Inferior parietal cortex (tissue), 1 donor: ENCODE results near the gene TNIK.
"Not testable (repeated sequence)": the region's sequence is repeated elsewhere in the genome, so short reads cannot be mapped to it uniquely, and the experiment has no call there.

Experiments
- DNase-seq: peaks from one replicate; pipeline ENCODE4 v3.0.0-alpha.2; 2016; ENCODE audit errors: extremely low spot score

The TNIK gene

DNA sequence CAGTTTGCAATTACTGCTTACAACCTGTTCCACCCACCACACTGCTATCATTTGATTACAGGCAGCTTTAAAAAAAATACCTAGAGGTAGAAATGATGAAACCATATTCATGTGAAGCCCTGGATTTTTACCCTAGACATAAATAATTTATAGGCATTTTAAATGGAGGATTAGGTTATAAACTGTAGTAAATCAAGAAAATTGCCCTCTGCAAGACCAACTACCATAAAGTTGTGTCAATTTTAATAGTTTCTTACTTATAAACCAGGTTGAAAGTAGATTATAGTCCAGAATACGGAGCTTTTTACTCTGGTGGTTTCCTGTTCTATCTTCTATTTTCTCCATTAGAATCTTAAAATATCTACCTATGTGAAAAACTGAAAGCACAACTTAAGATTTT lies 13.9 kb downstream of the TNIK start:
- DNase-seq: no peak

DNA sequence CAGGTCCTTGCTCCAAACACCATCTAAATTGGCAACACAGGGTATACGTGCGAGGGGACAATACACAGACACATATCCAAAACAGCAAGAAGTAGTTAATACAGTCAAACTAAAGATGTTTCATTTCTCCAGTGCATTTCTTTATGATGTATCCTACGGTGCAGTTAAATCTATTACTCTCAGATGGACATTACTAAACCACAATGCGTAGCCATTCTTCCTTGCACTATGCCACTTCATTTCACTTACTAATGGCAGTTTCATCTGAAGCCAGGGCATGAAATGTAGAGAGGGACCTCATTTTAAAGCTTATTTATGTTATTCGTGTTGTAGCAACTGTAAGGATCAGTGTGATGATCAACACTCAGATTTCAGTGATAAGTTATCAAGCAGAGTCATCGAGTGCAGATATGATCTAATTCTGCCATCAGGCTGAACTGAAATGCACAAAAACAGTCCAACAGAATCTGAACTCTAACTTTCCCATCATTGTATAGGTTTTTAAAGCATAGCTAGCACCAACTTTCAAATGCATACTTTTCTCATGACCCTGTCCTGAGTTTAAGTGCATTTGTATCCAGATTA lies 14.5 kb downstream of the TNIK start:
- no peak for DNase-seq

DNA sequence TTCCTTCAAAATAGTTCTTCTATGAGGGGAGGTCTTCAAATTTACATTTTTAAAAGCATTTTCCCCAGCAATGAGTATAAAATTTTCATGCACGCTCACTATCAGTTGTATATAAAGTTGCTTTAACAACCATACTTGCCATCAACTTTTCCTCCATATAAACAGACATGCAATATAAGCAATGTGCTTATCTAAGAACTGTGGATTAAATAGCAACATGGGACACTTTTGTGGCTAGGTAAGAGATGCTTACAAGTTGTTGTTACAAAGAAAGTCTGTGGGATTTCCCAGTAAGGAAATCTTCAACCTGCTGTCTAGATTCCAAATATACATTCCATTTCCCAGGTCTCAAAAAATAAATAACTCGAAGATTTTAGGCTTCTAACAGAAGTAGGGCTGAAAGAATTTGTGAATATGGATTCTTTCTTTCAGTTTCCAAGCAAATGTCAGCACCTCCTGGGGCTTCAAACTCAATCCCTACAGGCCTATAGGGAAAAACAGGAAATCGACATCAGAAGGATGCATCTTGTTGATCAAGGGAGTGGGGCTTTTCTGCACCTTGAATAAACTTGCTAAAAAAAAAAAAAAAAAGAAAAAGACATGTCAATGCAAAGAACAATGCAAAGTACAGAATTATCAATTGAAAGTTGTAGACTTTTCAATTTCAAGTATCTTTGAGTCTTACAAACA lies 16.1 kb downstream of the TNIK start:
- DNase-seq: no peak

DNA sequence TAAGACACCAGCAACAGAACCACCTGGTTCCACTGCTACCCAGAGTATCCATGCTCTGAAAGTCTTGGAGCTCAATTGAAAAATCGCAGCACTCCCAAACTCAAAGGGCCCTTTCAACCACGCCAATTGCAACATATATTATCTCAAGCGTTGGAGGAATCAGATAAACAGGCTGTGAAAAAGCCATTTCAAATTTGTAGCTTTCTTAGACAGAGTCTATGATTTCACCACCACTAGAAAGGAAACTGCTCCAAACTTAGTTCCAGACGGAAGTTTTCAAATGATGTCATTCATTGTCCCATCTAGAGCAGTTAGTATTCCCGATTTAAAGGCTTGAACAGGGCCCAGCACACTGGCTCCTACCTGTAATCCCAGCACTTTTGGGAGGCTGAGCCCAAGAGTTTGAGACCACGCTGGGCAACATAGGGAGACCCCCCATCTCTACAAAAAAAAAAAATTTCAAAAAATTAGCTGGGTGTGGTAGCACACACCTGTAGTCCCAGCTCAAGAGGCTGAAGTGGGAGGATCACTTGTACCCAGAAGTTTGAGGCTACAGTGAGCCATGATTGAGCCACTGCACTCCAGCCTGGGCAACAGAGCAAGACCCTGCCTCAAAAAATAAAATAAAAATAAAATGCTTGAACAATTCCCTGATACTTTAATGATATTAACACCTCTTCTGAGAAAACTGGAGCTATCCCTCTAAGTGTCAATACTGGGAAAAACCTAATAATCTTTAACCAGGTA lies 16.8 kb downstream of the TNIK start:
- DNase-seq: no peak

DNA sequence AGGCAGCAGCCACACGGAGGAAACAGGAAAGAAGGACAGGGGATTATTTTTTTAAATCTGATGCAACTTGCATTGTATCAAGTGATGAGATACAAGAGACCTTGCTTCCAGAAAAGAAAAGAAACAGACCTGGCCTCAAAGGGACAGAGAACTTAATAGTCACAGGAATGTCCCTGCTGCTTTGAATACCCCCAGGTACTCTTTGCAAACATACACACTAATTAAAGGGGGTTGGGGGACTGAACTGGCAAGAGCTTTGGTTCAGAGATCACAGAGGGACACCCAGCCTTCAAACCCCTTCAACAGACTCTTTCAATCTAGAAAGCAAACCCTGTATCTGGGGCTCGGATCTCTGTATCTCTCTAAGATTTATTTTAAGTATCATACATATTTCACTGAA lies 18.0 kb downstream of the TNIK start:
- DNase-seq: no peak

DNA sequence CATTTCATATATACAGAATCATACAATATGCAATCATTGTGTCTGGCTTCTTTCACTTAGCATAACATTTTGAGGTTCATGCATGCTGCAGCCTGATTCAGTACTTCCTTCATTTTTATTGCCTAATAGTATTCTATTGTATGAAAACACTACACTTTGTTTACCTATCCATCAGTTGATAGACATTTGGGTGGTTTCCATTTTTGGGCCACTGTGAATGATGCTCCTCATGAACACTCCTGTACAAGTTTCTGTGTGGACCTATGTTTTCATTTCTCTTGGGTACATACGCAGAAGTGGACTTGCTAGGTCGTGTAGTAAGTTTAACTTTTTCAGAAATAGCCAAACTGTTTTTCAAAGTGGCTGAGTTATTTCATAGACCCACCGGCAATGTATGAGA lies 18.8 kb downstream of the TNIK start:
- DNase-seq: no peak

DNA sequence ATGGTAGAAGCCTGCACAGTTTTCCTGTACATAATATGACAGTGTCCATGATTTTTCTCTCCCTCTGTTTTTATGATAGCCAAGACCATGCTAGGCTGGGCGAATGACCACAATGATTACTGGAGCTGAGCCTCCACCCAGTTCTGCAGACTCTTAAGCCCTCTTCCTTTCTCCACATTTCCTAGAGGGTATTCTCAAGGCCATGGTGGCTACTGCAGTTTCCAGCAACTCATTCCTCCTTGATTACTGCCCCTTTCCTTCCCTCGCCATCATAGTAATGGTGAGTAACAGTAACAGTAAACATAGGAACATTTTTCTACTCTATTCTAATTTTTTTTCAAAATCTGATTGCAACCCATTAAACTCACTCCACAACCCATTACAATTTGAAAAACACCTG lies 20.2 kb downstream of the TNIK start:
- DNase-seq: no peak

DNA sequence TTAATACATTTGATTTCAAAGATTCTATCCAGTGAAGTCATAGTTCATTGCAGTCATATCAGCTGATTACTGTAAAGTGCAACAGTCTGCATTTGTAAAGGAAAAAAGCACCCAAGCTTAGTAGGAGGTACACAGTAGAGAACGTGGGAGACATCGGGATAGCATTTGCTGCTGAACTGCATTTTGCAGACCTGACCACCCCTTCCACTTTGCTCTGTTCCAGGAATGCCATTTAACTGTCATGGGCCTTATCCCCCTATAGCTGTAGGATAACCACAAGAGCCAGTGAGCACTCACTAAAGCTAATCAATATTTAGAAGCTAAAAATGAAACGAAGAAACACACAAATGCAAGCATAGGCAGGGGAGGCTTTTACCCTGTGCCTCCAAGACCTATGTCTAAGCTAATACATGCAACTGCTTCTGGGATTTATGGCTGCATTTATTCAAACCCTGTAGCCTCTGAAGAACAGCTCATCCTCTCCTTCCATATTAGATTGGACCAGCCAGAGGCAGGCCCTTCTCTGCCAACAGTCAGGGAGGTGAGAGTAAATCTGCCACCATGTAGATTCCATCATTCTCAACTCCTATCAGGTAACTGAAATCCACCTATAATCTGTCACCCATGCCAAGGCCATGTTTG lies 23.0 kb downstream of the TNIK start:
- DNase-seq: no peak

DNA sequence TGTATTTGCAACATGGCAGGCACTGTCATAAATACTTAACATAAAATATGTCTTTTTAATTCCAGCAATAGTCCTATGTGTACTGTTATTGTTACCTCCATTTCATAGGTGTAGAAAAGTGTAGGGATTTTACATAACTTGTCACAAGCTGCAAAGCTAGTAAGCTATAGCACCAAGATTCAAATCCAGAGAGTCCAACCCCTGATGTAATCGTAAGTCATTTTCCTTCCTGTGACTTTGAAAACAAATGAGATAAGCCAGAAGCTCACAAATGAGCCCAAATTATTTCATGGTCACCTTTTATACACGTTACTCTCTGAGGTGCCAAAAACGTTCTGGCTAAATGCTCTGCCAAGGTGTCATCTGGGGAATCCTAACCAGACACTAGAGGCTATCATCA lies 23.8 kb downstream of the TNIK start:
- DNase-seq: no peak

DNA sequence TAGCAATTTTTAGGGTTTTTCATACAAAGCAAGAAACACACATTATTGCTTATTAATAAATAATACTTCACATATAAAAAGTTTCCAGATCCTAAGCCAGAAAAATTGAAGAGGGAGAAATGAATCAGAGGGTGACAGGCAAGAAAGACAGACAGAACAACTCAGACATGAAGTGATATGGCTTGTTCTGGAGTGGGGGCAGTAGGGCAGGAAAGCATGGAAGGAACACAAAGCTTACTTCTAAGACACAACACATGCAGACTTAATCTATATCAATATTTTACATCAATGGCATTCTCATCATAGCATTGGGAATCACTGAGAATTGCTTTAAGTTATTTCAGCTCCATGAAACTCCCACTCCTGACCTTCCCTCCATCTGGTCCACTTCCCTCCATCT lies 24.4 kb downstream of the TNIK start:
- DNase-seq: no peak

DNA sequence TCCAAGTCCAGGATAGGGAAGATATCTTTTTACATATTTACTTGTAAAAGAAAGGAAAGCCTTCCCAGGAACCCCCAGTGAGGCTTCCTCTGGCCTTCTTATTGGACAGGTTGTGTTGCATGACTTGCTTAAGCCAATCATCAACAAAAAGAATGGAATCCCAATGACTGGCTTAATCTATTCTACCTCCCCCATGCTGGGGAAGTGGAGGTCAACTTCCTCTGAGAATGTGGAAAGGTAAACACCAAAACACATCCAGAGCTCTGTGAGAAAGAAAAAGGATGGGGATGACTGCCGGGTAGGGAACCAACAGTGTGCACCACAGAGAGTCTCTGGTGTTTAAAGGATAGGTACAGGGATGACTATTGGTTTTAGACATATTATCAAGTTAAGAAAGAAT lies 25.1 kb downstream of the TNIK start:
- DNase-seq: no peak

DNA sequence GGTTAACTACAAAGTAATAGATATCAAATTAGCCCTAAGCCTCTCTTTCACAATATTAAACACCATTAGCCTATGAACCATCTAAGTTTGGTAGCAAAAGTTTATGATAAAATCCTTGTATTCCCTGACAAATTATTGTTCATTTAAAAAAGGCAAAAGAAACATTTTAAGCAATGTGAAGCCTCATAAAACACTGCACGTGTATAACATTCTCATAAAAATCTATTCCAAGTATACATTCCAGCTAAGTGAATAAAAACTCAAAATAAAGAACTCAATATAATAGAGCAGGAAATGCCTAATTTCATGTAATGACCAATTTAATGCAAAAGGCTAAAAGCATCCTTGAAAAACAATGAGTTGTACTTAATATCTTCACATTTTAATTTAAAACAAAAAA lies 27.7 kb downstream of the TNIK start:
- DNase-seq: no peak

DNA sequence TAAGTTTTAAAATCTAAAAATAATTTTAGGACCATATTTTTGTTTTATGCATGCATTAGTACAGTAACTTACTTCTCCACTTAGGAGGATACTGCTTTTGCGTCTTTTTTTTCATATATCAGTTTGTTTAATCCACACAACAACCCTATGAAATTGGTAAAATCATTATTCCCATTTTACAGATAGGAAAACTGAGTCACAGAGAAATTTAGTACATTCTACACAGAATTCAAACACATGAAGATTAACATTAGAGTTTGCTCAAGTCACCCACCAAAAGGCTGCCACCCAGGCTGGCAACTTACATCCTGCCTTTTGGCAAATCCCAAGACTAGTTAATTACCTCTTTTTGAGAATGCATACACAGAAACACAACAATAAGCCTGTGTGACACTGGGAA lies 28.7 kb downstream of the TNIK start:
- no peak for DNase-seq

DNA sequence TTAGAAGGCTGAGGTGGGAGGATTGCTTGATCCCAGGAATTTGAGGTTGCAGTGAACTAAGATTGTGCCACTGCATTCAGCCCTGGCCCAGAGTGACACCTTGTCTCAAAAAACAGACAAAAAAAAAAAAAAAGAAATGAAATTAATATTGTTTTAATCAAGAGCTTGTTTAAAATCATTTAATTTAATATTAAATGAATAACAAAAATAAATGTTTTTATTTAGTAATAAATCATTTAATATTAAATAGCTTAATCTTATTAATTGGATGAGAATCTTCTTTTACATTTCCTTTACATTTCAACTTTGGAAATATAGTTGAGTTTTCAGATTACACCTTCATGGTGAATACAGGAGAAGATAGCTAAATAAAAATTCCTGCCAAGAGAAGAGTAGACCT lies 29.7 kb downstream of the TNIK start:
- DNase-seq: no peak

DNA sequence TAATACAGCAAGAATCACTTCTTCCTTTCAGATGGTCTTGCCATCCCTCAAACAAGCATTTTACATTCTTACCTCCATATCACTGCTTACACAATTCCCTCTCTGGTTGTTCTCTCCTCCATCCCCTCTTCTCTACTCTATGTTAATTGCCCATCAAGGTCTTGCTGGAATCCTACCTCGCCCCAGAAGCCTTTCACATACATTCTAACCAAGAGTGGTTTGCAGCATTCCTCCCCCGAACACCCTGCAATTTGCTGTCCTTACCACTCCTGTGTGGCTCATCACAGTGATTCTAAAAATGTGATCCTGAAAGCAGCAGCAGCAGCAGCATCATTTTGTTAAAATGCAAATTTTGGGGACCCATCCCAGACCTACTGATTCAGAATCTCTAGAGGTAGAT lies 30.6 kb downstream of the TNIK start:
- no peak for DNase-seq

DNA sequence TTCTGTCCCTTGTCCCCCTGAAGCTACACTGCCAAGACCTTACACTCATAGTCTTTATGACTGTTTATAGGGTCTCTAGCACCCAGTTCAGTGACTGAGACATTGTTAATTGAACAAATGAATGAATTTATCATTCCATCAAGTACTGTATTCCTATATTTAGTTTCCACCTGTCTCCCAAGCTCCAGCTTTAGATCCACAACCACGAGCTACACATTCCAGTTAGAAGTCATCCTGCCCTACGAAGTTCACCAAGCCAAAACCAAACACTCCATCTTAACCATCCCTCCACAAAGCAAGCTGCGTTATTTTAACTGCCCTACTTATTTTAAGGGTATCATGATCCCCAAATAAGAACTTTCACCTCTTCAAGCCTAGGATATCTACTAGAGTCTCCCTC lies 31.3 kb downstream of the TNIK start:
- DNase-seq: no peak

DNA sequence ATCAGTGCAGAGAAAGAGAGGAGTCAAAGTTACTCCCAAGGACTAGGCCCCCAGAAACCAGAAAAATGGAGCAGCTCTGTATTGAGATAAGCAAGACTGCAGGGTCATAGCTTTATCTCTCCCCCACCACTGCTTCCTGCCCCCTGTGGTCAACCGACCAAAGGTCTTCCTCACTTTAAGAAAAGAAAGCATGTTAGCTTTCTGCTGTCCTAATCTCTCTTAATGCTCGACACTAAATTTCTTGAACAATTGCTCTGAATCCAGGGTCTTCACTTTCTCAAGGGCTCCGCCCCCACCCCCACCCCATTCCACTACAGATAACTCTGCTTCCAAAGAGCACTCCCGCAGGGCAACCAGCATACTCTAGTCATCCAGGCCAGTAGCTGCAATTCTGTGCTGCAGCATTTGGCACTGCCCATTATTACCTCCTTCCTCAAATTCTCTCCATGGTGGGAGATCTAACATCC lies 31.9 kb downstream of the TNIK start:
- no peak for DNase-seq

DNA sequence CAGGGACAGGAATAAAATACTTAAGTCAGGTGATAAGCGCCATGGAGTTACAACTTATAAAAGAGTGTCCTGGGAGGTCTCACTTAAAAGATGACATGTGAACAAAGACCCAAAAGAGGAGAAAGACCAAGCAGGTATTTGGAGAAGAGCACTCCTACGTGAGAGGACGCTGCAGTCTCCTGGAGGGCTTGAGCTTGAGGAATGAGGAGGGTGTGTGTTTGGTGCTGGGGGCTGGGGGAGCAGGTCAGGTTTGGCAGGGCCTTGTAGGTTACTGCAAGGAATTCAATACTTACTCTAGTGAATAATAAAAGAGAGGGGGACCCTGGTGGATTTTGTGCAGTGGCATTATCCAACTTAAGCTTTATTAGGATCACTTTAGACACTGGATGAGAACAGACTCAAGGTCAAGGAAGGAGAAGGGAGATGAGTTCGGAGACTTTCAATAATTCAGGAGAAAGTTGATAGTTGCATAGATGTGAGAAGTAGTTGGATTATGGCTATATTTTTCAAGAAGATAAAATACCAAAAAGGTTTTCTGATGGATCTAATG lies 32.4 kb downstream of the TNIK start:
- no peak for DNase-seq

DNA sequence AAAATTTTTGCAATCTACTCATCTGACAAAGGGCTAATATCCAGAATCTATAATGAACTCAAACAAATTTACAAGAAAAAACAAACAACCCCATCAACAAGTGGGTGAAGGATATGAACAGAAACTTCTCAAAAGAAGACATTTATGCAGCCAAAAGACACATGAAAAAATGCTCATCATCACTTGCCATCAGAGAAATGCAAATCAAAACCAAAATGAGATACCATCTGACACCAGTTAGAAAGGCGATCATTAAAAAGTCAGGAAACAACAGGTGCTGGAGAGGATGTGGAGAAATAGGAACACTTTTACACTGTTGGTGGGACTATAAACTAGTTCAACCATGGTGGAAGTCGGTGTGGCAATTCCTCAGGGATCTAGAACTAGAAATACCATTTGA lies 36.1 kb downstream of the TNIK start:
- DNase-seq: not testable (repeated sequence)

DNA sequence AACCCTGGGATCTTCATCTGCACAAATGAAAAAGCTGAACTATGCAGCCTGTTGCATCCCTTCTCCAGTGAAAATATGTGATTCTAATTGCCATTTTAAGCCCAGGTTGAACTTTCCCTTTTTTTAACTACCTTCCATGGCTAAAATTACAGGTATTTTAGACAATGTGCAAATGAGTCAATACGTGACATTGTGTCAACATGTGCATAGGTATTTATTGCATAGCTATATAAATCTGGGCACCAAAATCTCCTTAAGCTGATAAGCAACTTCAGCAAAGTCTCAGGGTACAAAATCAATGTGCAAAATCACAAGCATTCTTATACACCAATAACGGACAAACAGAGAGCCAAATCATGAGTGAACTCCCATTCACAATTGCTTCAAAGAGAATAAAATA lies 37.4 kb downstream of the TNIK start:
- not testable (repeated sequence) for DNase-seq

DNA sequence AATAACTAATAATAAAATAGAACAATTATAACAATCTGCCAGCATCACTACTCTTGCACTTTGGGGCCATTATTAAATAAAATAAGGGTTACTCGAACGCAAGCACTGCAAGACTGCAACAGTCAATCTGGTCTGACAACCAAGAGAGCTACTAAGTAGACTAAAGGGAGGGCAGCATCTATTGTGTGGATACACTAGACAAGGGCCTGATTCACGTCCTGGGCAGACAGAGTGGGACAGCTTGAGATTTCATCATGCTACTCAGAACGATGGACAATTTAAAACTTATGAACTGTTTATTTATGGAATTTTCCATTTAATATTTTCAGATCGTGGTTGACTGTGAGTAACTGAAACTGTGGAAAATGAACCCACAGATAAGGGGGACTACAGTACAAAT lies 39.5 kb downstream of the TNIK start:
- no peak for DNase-seq

DNA sequence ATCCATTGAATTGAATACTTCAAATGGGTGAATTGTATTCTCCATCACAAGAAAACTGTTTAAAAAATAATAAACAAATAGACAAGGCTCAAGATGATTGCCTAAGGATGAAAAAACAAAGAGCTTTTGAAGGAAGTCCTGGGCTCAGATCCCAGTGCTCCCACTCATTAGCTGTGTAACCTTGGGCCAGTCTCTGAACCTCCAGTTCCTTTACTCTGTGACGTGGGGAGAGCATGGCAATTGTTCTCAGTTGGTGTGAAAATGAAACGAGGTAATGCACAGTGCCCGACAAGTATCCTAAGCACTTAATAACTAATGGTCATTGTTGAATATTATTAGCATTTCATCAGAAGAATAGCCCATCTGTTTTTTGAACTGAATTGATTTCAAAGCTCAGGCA lies 40.7 kb downstream of the TNIK start:
- DNase-seq: no peak
